GM18870 (cell line): ENCODE measurements around the gene TMEM129.

ENCODE experiments used
- ATAC-seq: cut with Tn5 transposase; IDR thresholded peaks from one replicate; pipeline ENCODE4 v1.9.1; 2021; ENCODE audit warnings: moderate library complexity; ENCODE audit not compliant: unreplicated experiment

The TMEM129 gene

DNA sequence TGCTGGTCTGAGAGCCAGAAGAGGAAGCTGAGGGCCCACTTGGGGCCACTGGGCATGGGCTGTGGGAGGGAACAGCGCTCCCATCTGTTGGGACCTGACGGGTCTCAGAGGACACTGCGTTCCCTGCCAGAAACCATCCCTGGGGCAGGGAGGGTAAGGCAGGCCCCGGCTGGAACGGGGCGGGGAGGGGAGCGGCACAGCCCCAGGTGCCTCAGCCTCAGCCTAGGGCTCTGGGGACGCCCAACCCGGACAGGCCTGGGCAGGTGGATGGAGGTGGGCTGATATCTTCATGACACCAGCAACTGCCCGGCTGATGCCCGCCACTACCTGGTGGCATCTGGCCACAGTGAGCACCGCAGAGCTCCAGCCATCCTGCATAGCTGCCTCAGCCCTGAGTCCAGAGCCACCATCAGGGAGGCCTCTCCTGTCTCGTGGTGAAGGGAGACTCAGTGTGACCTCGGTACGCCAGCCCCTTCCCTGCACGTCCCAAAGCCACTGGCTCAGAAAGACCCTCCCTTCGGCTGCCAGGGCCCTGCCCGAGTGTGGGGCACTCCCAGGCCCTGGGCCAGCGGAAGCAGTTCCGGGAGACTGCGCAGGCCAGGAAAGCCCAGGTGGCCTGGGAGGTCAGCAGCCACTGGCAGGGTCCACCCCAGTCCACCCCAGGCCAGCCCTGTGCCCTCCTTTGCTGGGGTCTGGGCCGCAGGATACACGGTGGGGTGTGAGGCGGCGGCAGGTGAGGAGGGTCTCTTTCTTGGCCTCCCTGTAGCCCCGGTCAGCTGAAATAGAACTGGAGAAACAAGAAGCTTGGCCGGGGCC is 37.4 kb upstream of the TMEM129 start:
- no peak for ATAC-seq

DNA sequence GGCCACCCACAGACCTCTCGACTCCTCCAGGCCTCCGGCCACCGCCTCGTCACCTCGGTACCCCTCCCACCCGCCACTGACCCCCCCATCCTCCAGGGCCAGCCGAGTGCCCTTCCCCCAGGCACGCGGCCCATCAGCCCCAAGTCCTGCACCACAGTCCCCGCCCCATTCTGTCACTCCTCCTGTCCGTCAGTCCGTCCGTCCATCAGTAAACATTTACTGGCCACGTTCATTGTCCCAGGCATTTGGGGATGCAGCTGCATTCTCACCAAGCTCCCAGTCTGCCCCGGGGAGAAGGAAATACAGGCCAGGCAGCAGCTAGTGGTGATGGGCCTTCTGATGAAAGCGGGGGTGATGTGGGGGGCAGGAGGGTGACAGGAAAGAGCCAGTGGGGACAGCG is 36.7 kb upstream of the TMEM129 start:
- no peak for ATAC-seq

GRCh38 chr4:1756893-1757779 is 36.0 kb upstream of the TMEM129 start:
- no peak for ATAC-seq

DNA sequence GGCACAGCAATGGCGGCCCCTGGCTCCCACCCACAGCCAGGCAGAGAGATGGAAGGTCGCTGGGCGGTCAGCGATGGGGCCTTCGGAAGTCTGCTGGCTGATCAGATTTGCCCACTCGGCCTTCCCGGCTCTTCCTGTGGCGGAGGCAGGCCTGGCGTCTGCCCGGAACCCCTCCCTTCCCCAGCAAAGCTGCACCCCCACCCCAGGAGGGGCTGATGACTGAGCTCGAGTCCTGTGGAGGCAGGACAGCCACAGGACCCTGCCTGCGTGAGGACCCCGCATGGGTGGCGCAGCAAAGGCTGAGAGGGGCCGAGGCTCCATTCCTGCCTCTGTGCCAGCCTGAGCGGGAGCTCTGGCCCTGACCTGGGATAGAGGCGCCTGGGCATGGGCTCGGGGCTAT is 35.0 kb upstream of the TMEM129 start:
- no peak for ATAC-seq

DNA sequence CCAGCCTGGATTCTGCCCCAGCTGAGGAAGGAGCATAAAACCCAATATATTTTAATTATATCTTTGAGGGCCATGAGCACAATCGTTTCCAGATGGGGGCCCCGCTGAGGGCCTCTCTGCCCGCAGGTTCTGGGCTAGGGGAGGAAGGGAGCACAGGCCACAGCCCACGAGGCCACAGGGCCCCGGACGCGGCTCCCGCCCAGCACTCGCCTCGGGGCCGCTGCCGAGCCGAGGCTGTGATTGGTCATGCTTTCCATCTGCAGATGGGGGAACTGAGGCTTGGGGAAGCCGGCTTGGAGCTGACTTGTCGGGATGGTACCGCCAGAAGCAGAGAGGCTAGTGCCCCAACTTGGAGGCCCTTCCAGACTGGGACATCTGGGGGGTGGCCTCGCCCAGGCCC is 34.2 kb upstream of the TMEM129 start:
- ATAC-seq: no peak

DNA sequence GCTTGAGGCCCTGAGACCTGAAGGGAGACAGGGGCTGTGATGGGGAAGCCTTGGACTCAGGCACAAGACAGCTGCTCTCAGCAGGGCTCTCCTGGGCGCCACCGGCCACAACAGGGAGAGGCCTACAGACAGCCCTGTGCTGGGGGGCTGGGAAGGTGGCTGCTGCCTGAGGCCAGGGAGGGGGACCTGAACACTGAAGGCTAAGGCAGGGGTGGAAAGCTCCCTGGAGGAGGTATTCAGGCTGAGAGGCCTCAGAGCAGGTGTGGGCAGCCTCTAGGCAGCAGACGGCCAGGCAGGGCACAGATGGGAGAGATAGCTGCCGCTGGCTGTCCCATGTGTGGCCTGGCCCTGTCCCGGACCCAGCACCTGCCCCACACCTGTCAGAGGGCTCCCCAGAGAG is 33.2 kb upstream of the TMEM129 start:
- no peak for ATAC-seq

DNA sequence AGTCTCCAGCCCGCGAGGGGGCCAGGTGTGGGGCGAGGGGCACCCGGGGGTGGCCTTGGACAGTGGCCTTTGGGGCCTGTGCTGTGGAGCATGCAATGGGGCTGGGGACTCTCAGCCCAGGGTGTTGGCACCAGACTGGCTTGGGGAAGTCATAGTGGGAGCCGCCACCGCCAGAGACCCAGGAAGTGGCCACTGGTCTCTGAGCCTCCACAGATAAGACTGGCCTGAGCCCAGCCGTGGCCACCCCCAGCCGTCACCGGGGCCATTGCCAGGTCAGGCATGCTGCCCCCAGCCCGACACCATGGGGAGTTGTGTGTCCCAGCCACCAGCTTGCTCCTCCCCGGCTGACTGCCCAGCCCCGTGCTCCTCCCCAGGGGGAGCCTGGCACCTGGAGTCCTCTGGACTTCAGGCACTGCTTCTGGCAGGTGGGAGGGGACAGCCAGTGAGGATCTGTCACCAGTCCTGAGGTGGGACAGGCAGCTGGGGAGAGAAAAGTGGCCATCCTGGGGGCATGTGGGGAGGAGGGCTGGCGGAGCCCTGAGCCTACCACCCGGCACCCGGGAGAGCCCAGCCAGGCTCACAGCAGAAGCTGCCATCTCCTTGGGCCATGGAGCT is 32.7 kb upstream of the TMEM129 start:
- ATAC-seq: no peak

GRCh38 chr4:1753294-1753696 is 32.2 kb upstream of the TMEM129 start:
- no peak for ATAC-seq

DNA sequence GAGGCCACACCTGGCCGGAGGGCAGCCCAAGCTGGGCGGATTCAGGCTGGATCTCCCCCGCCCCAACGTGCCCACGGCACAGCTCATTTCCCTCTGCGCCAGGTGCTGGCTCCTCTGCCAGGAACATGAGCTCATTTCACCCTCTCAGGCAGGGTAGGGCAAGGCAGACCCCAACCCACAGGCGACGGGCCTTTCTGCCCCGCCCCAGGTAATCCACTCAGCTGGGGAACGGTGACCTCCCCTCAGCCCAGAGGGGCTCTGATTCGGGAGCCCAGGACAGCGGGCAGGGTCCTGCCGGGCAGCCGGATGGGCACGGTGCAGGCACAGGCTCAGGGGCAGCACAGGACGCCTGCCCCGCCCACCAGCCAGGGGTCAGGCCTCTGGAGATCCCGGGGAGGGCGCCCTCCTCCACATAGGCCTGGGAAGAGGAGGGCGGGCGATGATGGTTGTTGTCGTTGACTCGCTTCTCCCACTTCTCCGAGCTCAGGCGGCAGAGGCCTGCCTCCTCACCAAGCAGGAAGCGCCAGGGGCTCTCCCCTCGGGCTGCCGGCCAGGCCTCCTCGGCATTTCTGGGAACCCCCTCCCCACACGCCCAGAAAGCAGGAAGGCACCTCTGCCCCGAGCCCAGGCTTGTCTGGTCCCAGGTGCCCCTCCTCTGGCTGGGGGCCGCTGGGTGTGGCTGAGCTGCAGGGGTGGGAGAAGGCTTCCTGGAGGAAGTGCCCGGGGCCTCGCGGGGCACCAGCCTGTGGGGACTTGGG is 31.3 kb upstream of the TMEM129 start:
- ATAC-seq: no peak

GRCh38 chr4:1751919-1752283 is 30.8 kb upstream of the TMEM129 start:
- ATAC-seq: no peak

- ATAC-seq: no peak
Observed at GRCh38 chr4:1751155-1751918, 30.2 kb upstream of the TMEM129 start.

- no peak for ATAC-seq
Observed at GRCh38 chr4:1750381-1751154, 29.4 kb upstream of the TMEM129 start.

GRCh38 chr4:1749826-1750225 is 28.7 kb upstream of the TMEM129 start:
- ATAC-seq: no peak

DNA sequence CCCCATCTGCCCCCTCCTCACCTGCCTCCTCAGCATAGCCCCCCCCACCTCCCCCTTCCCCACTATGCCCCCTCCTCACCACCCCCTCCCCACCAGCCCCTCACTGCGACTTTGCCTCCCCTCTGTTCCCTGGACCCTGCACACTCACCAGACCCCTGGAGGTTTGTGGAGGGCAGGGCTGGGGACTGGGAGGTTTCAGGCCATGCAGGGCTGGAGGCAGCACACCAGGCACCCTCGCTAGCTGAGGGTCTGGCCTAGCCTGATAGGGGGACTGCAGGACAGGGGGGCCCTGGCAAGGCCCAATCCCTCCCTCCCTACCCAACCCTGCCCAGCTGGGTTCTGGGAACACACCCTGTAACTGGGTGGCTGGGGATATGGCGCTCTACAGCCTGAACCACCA is 28.2 kb upstream of the TMEM129 start:
- ATAC-seq: no peak

DNA sequence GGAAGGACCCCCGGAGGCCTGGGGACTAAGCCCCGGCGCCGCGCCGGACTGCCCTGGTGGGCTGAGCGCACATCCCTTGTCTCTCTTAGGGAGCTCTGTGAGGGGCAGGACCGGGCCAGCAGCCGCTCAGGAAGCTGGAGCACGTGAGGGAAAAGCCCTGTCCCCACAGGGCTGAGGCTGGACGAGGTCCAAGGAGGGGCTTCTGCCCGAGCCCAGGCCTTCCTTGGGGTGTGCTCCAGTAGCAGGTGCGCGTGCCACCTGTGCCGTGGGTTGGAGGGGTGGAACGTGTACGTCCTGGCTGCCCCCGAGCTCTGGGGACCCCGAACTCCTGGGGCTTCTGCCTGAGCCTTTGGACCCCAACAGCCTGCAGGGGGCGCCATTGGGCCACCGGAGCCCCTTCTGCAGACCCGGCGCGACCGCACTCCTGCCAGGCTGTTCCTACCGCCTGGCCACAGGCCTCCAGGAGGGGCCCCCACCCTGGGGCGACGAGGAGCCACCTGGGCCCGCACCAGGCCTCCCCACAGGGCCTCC is 27.4 kb upstream of the TMEM129 start:
- ATAC-seq: no peak

GRCh38 chr4:1747603-1747967 is 26.5 kb upstream of the TMEM129 start:
- no peak for ATAC-seq

GRCh38 chr4:1746919-1747602 is 25.9 kb upstream of the TMEM129 start:
- ATAC-seq: no peak

GRCh38 chr4:1746265-1746691 is 25.2 kb upstream of the TMEM129 start:
- ATAC-seq: no peak

GRCh38 chr4:1745697-1746096 is 24.6 kb upstream of the TMEM129 start:
- ATAC-seq: no peak
